ENCODE measurements around the gene FEN1. TPM values are rescaled to one million over a fixed set of nuclear protein-coding genes. Genes with fewer than 3 reads are reported as not detected.

The FEN1 gene
- total and polyA plus RNA-seq, 2 of the 13 experiments (the other 11 are each of a cell fraction or from before 2014, with no cell fraction given), result 12.4 to 102 TPM

DNA sequence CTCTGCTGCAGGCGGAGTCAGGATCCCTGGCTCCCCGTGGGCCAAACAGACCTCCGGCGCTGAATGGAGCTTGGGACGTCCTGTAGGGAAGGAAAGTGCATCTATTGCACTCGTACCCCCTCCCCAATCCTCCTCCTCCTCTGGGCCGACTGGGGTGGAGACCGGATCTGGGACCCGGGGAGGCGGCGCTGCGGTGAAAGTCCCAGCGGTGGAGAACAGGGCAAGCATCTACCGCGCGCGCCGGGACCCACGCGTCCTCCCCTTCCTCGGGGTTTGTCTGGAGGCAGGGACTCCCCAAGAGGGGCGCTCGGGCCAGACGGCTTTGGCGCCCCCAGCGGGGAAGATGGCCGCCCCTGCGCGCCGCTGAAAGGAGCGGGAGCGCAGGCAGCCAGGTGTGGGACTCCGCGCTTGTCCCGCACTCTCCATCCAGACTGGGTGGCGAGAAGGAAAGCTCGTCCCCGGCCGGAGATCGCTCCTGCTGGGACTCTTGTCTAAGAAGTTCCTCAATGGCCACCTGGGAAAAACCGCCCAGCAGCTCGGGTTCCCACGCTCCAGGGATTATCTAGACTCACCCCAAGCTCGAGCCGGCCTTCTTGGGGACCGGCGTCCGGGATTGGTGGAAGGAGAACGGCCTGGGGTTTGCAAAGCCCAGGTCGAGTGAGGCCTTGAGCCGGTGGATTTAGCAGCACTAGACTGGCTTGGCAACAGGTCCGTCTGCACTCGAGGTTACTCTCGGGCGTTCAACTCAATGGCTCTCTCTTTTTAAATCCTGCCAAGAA lies 36.1 kb downstream of the FEN1 start (continued):
- TF ChIP-seq ZNF138 (CRISPR knock-in tag; IDR thresholded peaks at IDR 0.05; ENCODE audit: low read depth), result no peak
- TF ChIP-seq ZFP90 (CRISPR knock-in tag; IDR thresholded peaks at IDR 0.05; ENCODE audit: borderline replicate concordance), result no peak
- TF ChIP-seq ZNF572 (CRISPR knock-in tag; IDR thresholded peaks at IDR 0.05), result no peak
- no peak for TF ChIP-seq RFXAP (CRISPR knock-in tag; IDR thresholded peaks at IDR 0.05; ENCODE audit: borderline replicate concordance)
- no peak for TF ChIP-seq RELA (CRISPR knock-in tag; IDR thresholded peaks at IDR 0.05)
- TF ChIP-seq ZNF317 (CRISPR knock-in tag; IDR thresholded peaks at IDR 0.05), result no peak
- TF ChIP-seq ZNF597 (CRISPR knock-in tag; IDR thresholded peaks at IDR 0.05), result no peak
- no peak; the same call in 1 of the 2 replicates for TF ChIP-seq ZNF563 (CRISPR knock-in tag; IDR thresholded peaks at IDR 0.05)
- no peak for TF ChIP-seq ZNF354B (CRISPR knock-in tag; IDR thresholded peaks at IDR 0.05)
- no peak for TF ChIP-seq TERF1 (CRISPR knock-in tag; IDR thresholded peaks at IDR 0.05)
- TF ChIP-seq, protein P1, sequence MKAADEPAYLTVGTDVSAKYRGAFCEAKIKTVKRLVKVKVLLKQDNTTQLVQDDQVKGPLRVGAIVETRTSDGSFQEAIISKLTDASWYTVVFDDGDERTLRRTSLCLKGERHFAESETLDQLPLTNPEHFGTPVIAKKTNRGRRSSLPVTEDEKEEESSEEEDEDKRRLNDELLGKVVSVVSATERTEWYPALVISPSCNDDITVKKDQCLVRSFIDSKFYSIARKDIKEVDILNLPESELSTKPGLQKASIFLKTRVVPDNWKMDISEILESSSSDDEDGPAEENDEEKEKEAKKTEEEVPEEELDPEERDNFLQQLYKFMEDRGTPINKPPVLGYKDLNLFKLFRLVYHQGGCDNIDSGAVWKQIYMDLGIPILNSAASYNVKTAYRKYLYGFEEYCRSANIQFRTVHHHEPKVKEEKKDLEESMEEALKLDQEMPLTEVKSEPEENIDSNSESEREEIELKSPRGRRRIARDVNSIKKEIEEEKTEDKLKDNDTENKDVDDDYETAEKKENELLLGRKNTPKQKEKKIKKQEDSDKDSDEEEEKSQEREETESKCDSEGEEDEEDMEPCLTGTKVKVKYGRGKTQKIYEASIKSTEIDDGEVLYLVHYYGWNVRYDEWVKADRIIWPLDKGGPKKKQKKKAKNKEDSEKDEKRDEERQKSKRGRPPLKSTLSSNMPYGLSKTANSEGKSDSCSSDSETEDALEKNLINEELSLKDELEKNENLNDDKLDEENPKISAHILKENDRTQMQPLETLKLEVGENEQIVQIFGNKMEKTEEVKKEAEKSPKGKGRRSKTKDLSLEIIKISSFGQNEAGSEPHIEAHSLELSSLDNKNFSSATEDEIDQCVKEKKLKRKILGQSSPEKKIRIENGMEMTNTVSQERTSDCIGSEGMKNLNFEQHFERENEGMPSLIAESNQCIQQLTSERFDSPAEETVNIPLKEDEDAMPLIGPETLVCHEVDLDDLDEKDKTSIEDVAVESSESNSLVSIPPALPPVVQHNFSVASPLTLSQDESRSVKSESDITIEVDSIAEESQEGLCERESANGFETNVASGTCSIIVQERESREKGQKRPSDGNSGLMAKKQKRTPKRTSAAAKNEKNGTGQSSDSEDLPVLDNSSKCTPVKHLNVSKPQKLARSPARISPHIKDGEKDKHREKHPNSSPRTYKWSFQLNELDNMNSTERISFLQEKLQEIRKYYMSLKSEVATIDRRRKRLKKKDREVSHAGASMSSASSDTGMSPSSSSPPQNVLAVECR (CRISPR knock-in tag; IDR thresholded peaks at IDR 0.05; ENCODE audit: borderline replicate concordance), result no peak
- no peak for TF ChIP-seq SMAD3 (CRISPR knock-in tag; IDR thresholded peaks at IDR 0.05)
- TF ChIP-seq ZNF841 (CRISPR knock-in tag; IDR thresholded peaks at IDR 0.05; ENCODE audit: borderline replicate concordance), result no peak
- TF ChIP-seq ZNF558 (CRISPR knock-in tag; IDR thresholded peaks at IDR 0.05; ENCODE audit: borderline replicate concordance), result no peak
- no peak for TF ChIP-seq TCF7 (IDR thresholded peaks at IDR 0.05; ENCODE audit: low read depth)
- TF ChIP-seq, protein P2, sequence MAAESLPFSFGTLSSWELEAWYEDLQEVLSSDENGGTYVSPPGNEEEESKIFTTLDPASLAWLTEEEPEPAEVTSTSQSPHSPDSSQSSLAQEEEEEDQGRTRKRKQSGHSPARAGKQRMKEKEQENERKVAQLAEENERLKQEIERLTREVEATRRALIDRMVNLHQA (CRISPR knock-in tag; IDR thresholded peaks at IDR 0.05), result no peak
- no peak for TF ChIP-seq ISL2 (CRISPR knock-in tag; IDR thresholded peaks at IDR 0.05)
- no peak for TF ChIP-seq ETS1 (CRISPR knock-in tag; IDR thresholded peaks at IDR 0.05)
- no peak for TF ChIP-seq MIER2 (CRISPR knock-in tag; IDR thresholded peaks at IDR 0.05)
- 0 out of 2 replicates have a peak, but pooled peaks have one; percentile 78 for TF ChIP-seq ZNF790 (CRISPR knock-in tag; IDR thresholded peaks at IDR 0.05; ENCODE audit: borderline replicate concordance)
- no peak for TF ChIP-seq ONECUT2 (CRISPR knock-in tag; IDR thresholded peaks at IDR 0.05)
